Neural cell (in vitro differentiated cells): ENCODE results near the gene RAP1GAP2.

Experiments
- CTCF ChIP-seq: fragments of 450-650 bp; IDR thresholded peaks from 2 replicates; pipeline ENCODE4 v1.5.1; 2014; ENCODE audit warnings: antibody characterized with exemption, mild to moderate bottlenecking, moderate library complexity; ENCODE audit not compliant: poor library complexity, severe bottlenecking
- RAD21 ChIP-seq: fragments of 450-650 bp; conservative IDR thresholded peaks from 2 replicates; pipeline ENCODE4 v1.6.1; 2014; ENCODE audit warnings: antibody characterized with exemption, mild to moderate bottlenecking, moderate library complexity

- TF ChIP-seq RAD21 = no peak
- TF ChIP-seq CTCF = no peak
Observed at GRCh38 chr17:2974347-2974746, 178.1 kb downstream of the RAP1GAP2 start.
